HG02759 (cell line): Measurements from ENCODE around the gene TENT4A.

Experiments
- ATAC-seq: cut with Tn5 transposase; IDR thresholded peaks from one replicate; pipeline ENCODE4 v1.9.1; 2021; ENCODE audit warnings: mild to moderate bottlenecking, moderate library complexity; ENCODE audit not compliant: unreplicated experiment

TENT4A gene

DNA sequence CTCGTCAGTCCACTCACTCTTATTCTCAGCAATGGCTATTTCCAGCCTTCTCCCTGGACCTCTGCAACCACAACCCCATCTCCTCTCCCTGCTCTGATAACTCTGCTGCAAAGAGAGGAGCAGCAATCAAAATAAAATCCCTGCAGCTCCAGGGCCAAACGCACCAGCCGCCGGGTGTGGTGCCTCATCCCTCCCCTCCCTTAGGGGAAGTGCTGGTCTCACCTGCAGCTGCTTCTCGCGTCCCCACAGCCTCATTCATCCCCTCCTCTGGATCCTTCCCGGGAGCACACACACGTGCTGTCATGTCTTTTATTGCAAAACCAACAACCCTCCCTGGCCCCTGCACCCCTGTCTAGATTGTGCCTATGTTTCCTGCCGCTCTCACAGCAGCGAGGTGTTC lies 77.8 kb downstream of the TENT4A start:
- ATAC-seq: no peak

- no peak for ATAC-seq
These were observed 79.1 kb downstream of the TENT4A start for GRCh38 chr5:6792376-6792775.

DNA sequence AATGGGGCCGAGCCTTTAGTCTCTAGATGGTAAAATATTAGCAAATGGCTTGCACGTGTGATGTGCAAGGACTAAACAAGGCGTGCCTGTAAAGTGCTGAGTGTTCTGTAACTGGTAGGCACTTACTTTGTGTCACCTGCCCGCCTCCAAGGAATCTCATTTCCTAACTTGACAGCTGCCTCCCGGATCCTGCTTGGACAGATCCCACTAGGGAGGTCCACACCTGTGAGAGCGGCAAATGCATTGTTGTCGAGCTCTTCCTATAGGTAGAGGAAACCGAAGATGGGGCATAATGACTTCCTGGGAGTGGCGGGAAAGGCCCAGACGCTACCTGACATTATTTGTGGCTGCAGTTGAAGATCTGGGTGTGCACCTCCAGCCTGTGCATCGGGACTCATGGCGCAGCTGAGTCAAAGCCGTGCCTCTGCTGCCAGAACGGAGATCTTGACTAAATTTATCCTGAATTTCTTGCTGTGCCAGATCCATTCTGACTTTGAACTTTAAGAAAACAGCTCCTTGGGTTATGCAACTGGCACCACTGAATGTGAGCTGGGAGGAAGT lies 79.8 kb downstream of the TENT4A start:
- ATAC-seq: no peak

GRCh38 chr5:6801236-6801635 lies 88.0 kb downstream of the TENT4A start:
- no peak for ATAC-seq

DNA sequence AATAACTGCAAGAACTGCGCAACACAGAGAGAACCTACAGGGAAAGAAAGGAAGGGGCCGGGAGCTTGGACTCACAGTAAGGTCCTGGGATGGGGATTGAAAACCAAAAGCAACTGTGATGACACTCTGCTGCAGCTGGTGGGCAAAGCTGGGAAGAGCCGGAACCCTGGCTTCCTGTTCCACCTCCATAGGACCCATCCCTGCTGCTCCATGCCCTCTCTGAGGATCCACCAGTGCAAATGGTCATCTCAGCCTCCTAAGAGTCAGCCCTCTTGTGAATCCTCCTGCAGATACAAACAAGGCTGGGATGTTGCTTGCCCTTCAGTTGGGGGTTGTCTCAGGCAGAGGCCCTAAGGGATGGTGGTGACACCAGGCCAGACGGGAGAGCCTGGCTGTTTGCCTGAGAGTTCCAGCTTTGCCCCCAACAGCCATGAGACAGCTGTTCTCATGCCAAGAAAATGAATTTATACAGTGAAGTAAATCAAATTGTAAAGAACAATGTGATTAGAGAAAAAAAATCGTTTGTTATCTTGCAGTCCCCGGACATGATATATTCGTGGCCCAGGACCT lies 90.8 kb downstream of the TENT4A start:
- no peak for ATAC-seq

- ATAC-seq: no peak
These were observed 91.7 kb downstream of the TENT4A start for GRCh38 chr5:6804766-6805501.

GRCh38 chr5:6805841-6806240 lies 92.6 kb downstream of the TENT4A start:
- ATAC-seq: no peak
